Measurements from ENCODE around the gene HOXA11. TPM values are rescaled to one million over a fixed set of nuclear protein-coding genes. Genes with fewer than 3 reads are reported as not detected.

The HOXA11 gene
- total RNA-seq, 1 donor from 2014 or later, result 9.8 TPM

DNA sequence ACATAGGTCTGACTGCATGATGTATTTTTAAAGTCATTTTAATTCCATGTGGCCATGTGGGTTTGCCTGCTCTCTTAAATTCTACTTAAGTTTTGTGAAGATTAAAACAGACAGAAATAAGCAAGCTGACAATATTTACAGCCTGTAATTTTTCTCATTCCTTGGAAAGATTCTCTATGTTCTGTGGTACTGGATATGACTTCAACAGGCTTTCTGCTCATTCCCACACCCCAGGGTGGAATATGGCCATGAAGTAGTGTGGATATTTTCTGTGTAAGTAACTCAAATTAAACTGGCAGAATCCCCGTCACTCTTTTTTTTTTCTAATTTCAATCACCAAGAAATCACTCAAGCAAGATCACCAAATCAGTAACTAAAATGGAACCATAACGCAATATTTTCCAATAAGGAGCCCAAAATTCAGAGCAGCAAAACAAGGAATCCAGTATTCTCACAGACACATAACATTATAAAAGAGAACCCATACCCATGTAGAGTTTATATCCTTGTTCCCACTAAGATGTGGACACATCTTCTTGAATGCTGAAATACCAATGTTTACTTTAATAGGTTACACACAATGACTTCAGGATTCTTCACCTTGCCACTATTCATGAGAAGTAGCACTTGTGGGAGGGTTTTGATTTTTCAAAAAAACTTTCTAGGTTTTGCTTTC, 47.3 kb downstream of the HOXA11 start:
- Histone ChIP-seq H3K4me3 (no peak overlapping the region), H3K4me1 (peaks cover 4% of the 10 kb centered on the region), H3K27ac (no peak overlapping the region), H3K9me3 (no peaks in the 10 kb centered on the region), H3K36me3 (peaks cover 0 to 4% of the 10 kb centered on the region in 2 donors), H3K27me3 (no peaks in the 10 kb centered on the region)
- intact Hi-C loops (cut with DNase I), result no loop called here
- no peak for DNase-seq (ENCODE audit: extremely low spot score in 2 of 2)
- TF ChIP-seq POLR2A (IDR thresholded peaks at IDR 0.05) (no peak), CTCF (IDR thresholded peaks at IDR 0.05) (no peak), POLR2AphosphoS5 (IDR thresholded peaks at IDR 0.05; ENCODE audit: insufficient read depth in 1 of 2, low read depth in 1 of 2) (no peak)

DNA sequence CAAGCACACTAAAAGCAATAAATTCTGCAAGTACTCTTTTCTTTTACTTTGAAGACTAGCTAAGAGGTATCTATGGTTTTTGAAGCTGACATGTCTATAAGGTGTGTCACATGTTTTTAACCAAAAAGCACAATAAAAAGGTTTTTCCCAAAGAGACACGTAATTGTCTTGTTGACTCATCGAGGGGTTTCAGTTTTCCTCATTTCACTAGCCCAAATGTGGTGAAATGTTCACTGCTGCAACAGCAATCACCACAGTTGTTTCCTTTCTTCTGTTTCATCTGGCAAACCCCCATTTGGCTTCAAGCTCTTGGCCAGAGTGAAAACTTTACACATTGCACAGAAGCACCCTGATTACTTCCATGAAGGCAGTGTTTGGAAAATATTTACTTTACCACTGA, 50.6 kb downstream of the HOXA11 start:
- H3K4me3 ChIP-seq, result no peak overlapping the region
- TF ChIP-seq POLR2AphosphoS5 (IDR thresholded peaks at IDR 0.05; ENCODE audit: insufficient read depth in 1 of 2, low read depth in 1 of 2) (no peak), POLR2A (IDR thresholded peaks at IDR 0.05) (no peak), CTCF (IDR thresholded peaks at IDR 0.05) (no peak)
- intact Hi-C loops (cut with DNase I), result no loop called here
- no peak overlapping the region for H3K27ac ChIP-seq
- H3K27me3 ChIP-seq, result no peaks in the 10 kb centered on the region
- no peaks in the 10 kb centered on the region for H3K9me3 ChIP-seq
- H3K36me3 ChIP-seq, result no peaks in the 10 kb centered on the region
- H3K4me1 ChIP-seq, result peaks cover 14% of the 10 kb centered on the region
- DNase-seq (ENCODE audit: extremely low spot score in 2 of 2), result no peak

DNA sequence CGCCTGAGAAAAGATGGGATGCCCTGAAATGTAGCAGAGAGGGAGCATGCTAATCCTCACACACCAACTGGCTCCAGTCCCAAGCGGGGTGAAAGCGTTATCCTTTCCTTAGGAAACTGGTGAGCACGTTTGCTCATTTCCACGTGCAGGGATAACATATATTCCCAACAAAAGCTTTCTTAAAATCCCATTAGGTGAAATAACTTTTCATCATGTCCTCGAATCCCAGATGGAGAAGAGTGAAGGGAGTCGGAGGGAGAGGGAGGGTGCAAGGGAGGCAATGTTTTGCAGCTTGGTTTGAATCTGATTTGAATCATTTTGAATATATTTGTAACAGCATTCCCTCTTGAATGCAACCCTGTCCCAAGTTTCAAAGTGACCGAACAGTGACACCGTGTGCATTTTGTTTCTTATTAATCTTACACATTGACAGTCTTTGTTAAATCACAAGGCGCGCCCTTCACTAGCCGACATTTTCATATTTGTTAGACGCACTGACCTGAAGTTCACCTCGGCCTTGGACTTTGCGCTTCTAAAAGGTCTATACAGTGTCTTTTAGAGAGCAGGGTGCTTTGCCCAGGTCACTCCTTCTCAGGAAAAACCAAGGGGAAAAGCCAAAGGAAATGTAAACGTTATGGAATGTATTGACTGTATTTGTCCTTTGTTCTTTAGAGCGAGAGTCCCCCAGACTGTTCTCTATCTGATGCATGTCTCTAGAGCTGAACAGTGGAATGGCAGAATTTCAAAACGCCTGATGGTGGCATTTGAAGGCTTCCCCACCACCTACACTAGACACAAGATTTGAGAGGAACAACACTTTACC, 51.4 kb downstream of the HOXA11 start:
- Histone ChIP-seq H3K27ac (no peak overlapping the region), H3K4me1 (peaks cover 16% of the 10 kb centered on the region)
- intact Hi-C loops (cut with DNase I), result no loop called here

DNA sequence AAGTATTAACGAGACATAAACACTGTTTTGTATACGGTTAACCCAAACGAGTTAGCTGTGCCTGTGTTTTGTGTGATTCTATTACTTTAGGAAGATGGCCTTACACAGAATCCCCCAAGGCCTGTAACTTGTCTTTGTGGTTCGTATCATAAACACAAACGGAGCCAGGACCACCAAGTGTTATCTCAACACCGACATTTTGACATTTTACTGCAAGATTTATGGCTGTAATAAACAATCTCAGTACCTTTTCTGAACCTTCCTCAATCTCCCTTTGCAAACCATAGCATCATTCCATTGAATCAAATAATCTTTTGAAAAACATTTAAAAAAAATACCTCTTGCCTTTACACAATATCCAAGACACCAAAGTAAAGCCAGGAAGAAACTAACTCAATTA, 52.1 kb downstream of the HOXA11 start:
- H3K4me3 ChIP-seq, result no peak overlapping the region
- no peak for DNase-seq (ENCODE audit: extremely low spot score in 2 of 2)

More for the DNA sequence above, 51.4 kb downstream of the HOXA11 start:
- H3K9me3 ChIP-seq, result no peaks in the 10 kb centered on the region
- no peak overlapping the region for H3K4me3 ChIP-seq
- no peaks in the 10 kb centered on the region for H3K27me3 ChIP-seq
- DNase-seq (ENCODE audit: extremely low spot score in 2 of 2), result no peak
- TF ChIP-seq CTCF (IDR thresholded peaks at IDR 0.05) (no peak), POLR2AphosphoS5 (IDR thresholded peaks at IDR 0.05; ENCODE audit: insufficient read depth in 1 of 2, low read depth in 1 of 2) (no peak), POLR2A (IDR thresholded peaks at IDR 0.05) (no peak)
- no peaks in the 10 kb centered on the region for H3K36me3 ChIP-seq

More for the DNA sequence above, 52.1 kb downstream of the HOXA11 start:
- TF ChIP-seq CTCF (IDR thresholded peaks at IDR 0.05), result no peak
- TF ChIP-seq POLR2AphosphoS5 (IDR thresholded peaks at IDR 0.05; ENCODE audit: insufficient read depth in 1 of 2, low read depth in 1 of 2), result no peak
- TF ChIP-seq POLR2A (IDR thresholded peaks at IDR 0.05), result no peak
- Histone ChIP-seq H3K27me3 (no peaks in the 10 kb centered on the region), H3K4me1 (peaks cover 16% of the 10 kb centered on the region), H3K9me3 (no peaks in the 10 kb centered on the region), H3K36me3 (no peaks in the 10 kb centered on the region), H3K27ac (no peak overlapping the region)
- intact Hi-C loops (cut with DNase I), result no loop called here

All from vagina (tissue), 2 donors.